HG03025 (cell line): ENCODE results near the gene INSIG1.

Source experiments
- ATAC-seq: cut with Tn5 transposase; IDR thresholded peaks from one replicate; pipeline ENCODE4 v1.9.1; 2021; ENCODE audit warnings: mild to moderate bottlenecking, moderate library complexity; ENCODE audit not compliant: unreplicated experiment, low FRiP score

The INSIG1 gene

GRCh38 chr7:155323001-155323638, 25.4 kb downstream of the INSIG1 start:
- ATAC-seq = no peak

- ATAC-seq = no peak
These were observed 26.6 kb downstream of the INSIG1 start for GRCh38 chr7:155324012-155324917.

- ATAC-seq = no peak
These were observed 27.2 kb downstream of the INSIG1 start for GRCh38 chr7:155324918-155325235.

GRCh38 chr7:155326385-155326784, 28.7 kb downstream of the INSIG1 start:
- ATAC-seq = no peak

- no peak for ATAC-seq
These were observed 30.1 kb downstream of the INSIG1 start for GRCh38 chr7:155327590-155328320.

- no peak for ATAC-seq
These were observed 31.5 kb downstream of the INSIG1 start for GRCh38 chr7:155329225-155329624.

GRCh38 chr7:155331396-155331795, 33.7 kb downstream of the INSIG1 start:
- ATAC-seq = no peak

- ATAC-seq = no peak
These were observed 35.9 kb downstream of the INSIG1 start for GRCh38 chr7:155333346-155334234.

- no peak for ATAC-seq
These were observed 39.3 kb downstream of the INSIG1 start for GRCh38 chr7:155336812-155337602.

GRCh38 chr7:155337946-155338631, 40.4 kb downstream of the INSIG1 start:
- ATAC-seq = no peak

- ATAC-seq = no peak
These were observed 41.1 kb downstream of the INSIG1 start for GRCh38 chr7:155338632-155339320.

GRCh38 chr7:155339474-155339873, 41.8 kb downstream of the INSIG1 start:
- no peak for ATAC-seq

- ATAC-seq = no peak
These were observed 42.4 kb downstream of the INSIG1 start for GRCh38 chr7:155340071-155340531.

- no peak for ATAC-seq
These were observed 43.0 kb downstream of the INSIG1 start for GRCh38 chr7:155340721-155341120.

GRCh38 chr7:155341463-155341983, 43.8 kb downstream of the INSIG1 start:
- ATAC-seq = no peak

GRCh38 chr7:155342313-155342712, 44.6 kb downstream of the INSIG1 start:
- ATAC-seq = no peak

- ATAC-seq = no peak
These were observed 45.5 kb downstream of the INSIG1 start for GRCh38 chr7:155343150-155343549.

- no peak for ATAC-seq
These were observed 46.0 kb downstream of the INSIG1 start for GRCh38 chr7:155343661-155344121.
